Activated CD8-positive, alpha-beta memory T cell treated with anti-CD3 and anti-CD28 coated beads, Interleukin-2, amount 10 ng/mL, durations not matched to agents 7 days and 5 days (primary cell): ENCODE measurements around the gene SUSD3. TPM values are rescaled to one million over a fixed set of nuclear protein-coding genes. Genes with fewer than 3 reads are reported as not detected.
"Not testable (repeated sequence)": the region's sequence is repeated elsewhere in the genome, so short reads cannot be mapped to it uniquely, and the experiment has no call there.

Experiments used
- ATAC-seq: fragments of 150-1000 bp; cut with Tn5 transposase; one replicate; pipeline ENCODE4 v1.10.0; 2021; ENCODE audit warnings: moderate library complexity
- CTCF ChIA-PET: fragments of 350-600 bp; sonication (Branson Sonifier 250); formaldehyde crosslinking; loops from one replicate; lab custom pipeline; 2021; ENCODE audit warnings: antibody characterized with exemption; lab: Charles Lee
- DNase-seq: peaks from one replicate; pipeline ENCODE4 v3.0.0-alpha.2; 2020
- H3K27ac Mint-ChIP-seq: one replicate; pipeline ENCODE4 v1.8.0; 2021; ENCODE audit warnings: mild to moderate bottlenecking, mixed read lengths
- H3K27me3 Mint-ChIP-seq: one replicate; pipeline ENCODE4 v1.8.0; 2021; ENCODE audit warnings: mixed read lengths
- H3K36me3 Mint-ChIP-seq: one replicate; pipeline ENCODE4 v1.8.0; 2021; ENCODE audit warnings: mild to moderate bottlenecking, mixed read lengths
- H3K4me1 Mint-ChIP-seq: one replicate; pipeline ENCODE4 v1.8.0; 2021; ENCODE audit warnings: mixed read lengths
- H3K4me3 Mint-ChIP-seq: one replicate; pipeline ENCODE4 v1.8.0; 2021; ENCODE audit warnings: mild to moderate bottlenecking, moderate library complexity, mixed read lengths
- H3K9me3 Mint-ChIP-seq: one replicate; pipeline ENCODE4 v1.8.0; 2022; ENCODE audit warnings: low read depth, mixed read lengths
- total RNA-seq, 2 experiments: library from RNA; stranded (reverse); gene quantifications; one replicate each; pipeline ENCODE4 v1.2.3, GENCODE V29; 2021

Gene SUSD3
- total RNA-seq, 2 experiments from 2014 or later, result 40.1 to 67.3 TPM

GRCh38 chr9:93110311-93110855 is 51.9 kb downstream of the SUSD3 start:
- peaks cover 37% of the 10 kb centered on the region for H3K4me1 Mint-ChIP-seq
- ATAC-seq (no peak), DNase-seq (no peak)
- H3K27me3 Mint-ChIP-seq, result no peaks in the 10 kb centered on the region
- CTCF ChIA-PET, result interaction anchor here (1.2 to 5.7 kb wide), 7 partner anchors 9 to 46 kb away, joined by 4 to 63 read pairs (median 14); partner anchors contain the start of gene NINJ1
- H3K4me3 Mint-ChIP-seq, result no peak overlapping the region
- peaks cover 19% of the 10 kb centered on the region for H3K36me3 Mint-ChIP-seq
- no peak overlapping the region for H3K27ac Mint-ChIP-seq
- peaks cover 2% of the 10 kb centered on the region for H3K9me3 Mint-ChIP-seq

- H3K4me3 Mint-ChIP-seq, result no peak overlapping the region
- H3K27me3 Mint-ChIP-seq, result no peaks in the 10 kb centered on the region
- no peak for ATAC-seq
- CTCF ChIA-PET, result interaction anchor here (1.2 to 5.7 kb wide), 2 partner anchors 8 to 12 kb away, joined by 4 to 63 read pairs; no protein-coding TSS in a partner anchor
- no peak for DNase-seq
- no peak overlapping the region for H3K27ac Mint-ChIP-seq
- H3K9me3 Mint-ChIP-seq, result no peaks in the 10 kb centered on the region
- peaks cover 15% of the 10 kb centered on the region for H3K36me3 Mint-ChIP-seq
- H3K4me1 Mint-ChIP-seq, result peaks cover 34% of the 10 kb centered on the region
Measured at GRCh38 chr9:93111001-93111370, 52.5 kb downstream of the SUSD3 start.

- CTCF ChIA-PET, result interaction anchor here (1.2 to 5.7 kb wide), 2 partner anchors 8 to 13 kb away, joined by 4 to 63 read pairs; no protein-coding TSS in a partner anchor
- no peak overlapping the region for H3K27ac Mint-ChIP-seq
Measured at GRCh38 chr9:93111371-93112115, 53.0 kb downstream of the SUSD3 start.

GRCh38 chr9:93112116-93112863 is 53.8 kb downstream of the SUSD3 start:
- Mint-ChIP-seq H3K36me3 (peaks cover 11% of the 10 kb centered on the region), H3K4me1 (peaks cover 23% of the 10 kb centered on the region), H3K27me3 (no peaks in the 10 kb centered on the region), H3K27ac (no peak overlapping the region), H3K4me3 (no peak overlapping the region), H3K9me3 (no peaks in the 10 kb centered on the region)
- DNase-seq, result no peak
- CTCF ChIA-PET, result interaction anchor here (5.7 kb wide), 1 partner anchor 7 kb away, joined by 63 read pairs; no protein-coding TSS in a partner anchor
- no peak for ATAC-seq

More at GRCh38 chr9:93111371-93112115, 53.0 kb downstream of the SUSD3 start:
- no peaks in the 10 kb centered on the region for H3K9me3 Mint-ChIP-seq
- no peaks in the 10 kb centered on the region for H3K27me3 Mint-ChIP-seq
- H3K36me3 Mint-ChIP-seq, result peaks cover 13% of the 10 kb centered on the region
- peaks cover 30% of the 10 kb centered on the region for H3K4me1 Mint-ChIP-seq
- ATAC-seq, result no peak
- H3K4me3 Mint-ChIP-seq, result no peak overlapping the region
- DNase-seq, result no peak

GRCh38 chr9:93112864-93113389 is 54.4 kb downstream of the SUSD3 start:
- Mint-ChIP-seq H3K9me3 (no peaks in the 10 kb centered on the region), H3K4me1 (peaks cover 16% of the 10 kb centered on the region), H3K36me3 (peaks cover 7% of the 10 kb centered on the region), H3K27ac (no peak overlapping the region), H3K27me3 (no peaks in the 10 kb centered on the region), H3K4me3 (no peak overlapping the region)
- CTCF ChIA-PET, result no interaction called here
- no peak for ATAC-seq
- no peak for DNase-seq

GRCh38 chr9:93114169-93114983 is 55.9 kb downstream of the SUSD3 start:
- ATAC-seq (no peak), DNase-seq (no peak)
- H3K4me3 Mint-ChIP-seq, result no peak overlapping the region
- H3K27me3 Mint-ChIP-seq, result no peaks in the 10 kb centered on the region
- no peaks in the 10 kb centered on the region for H3K9me3 Mint-ChIP-seq
- H3K27ac Mint-ChIP-seq, result peak overlapping the region; percentile 32
- CTCF ChIA-PET, result no interaction called here
- H3K4me1 Mint-ChIP-seq, result peaks cover 4% of the 10 kb centered on the region
- peaks cover 3% of the 10 kb centered on the region for H3K36me3 Mint-ChIP-seq

GRCh38 chr9:93114984-93115335 is 56.5 kb downstream of the SUSD3 start:
- H3K27ac Mint-ChIP-seq, result peak overlapping the region; percentile 32
- no peak overlapping the region for H3K4me3 Mint-ChIP-seq
- DNase-seq (no peak), ATAC-seq (no peak)
- H3K27me3 Mint-ChIP-seq, result no peaks in the 10 kb centered on the region
- peaks cover 3% of the 10 kb centered on the region for H3K36me3 Mint-ChIP-seq
- peaks cover 10% of the 10 kb centered on the region for H3K4me1 Mint-ChIP-seq
- CTCF ChIA-PET, result no interaction called here
- H3K9me3 Mint-ChIP-seq, result no peaks in the 10 kb centered on the region

- Mint-ChIP-seq H3K27me3 (no peaks in the 10 kb centered on the region), H3K4me1 (peaks cover 15% of the 10 kb centered on the region), H3K27ac (no peak overlapping the region), H3K36me3 (peaks cover 3% of the 10 kb centered on the region), H3K9me3 (no peaks in the 10 kb centered on the region), H3K4me3 (no peak overlapping the region)
- DNase-seq, result no peak
- no peak for ATAC-seq
- CTCF ChIA-PET, result no interaction called here
Measured at GRCh38 chr9:93115486-93116071, 57.1 kb downstream of the SUSD3 start.

- CTCF ChIA-PET, result no interaction called here
- H3K9me3 Mint-ChIP-seq, result no peaks in the 10 kb centered on the region
- ATAC-seq (no peak), DNase-seq (no peak)
- H3K36me3 Mint-ChIP-seq, result no peaks in the 10 kb centered on the region
- peaks cover 15% of the 10 kb centered on the region for H3K4me1 Mint-ChIP-seq
- no peaks in the 10 kb centered on the region for H3K27me3 Mint-ChIP-seq
- H3K27ac Mint-ChIP-seq, result no peak overlapping the region
- H3K4me3 Mint-ChIP-seq, result no peak overlapping the region
Measured at GRCh38 chr9:93116072-93116961, 57.8 kb downstream of the SUSD3 start.

GRCh38 chr9:93117521-93117920 is 59.0 kb downstream of the SUSD3 start:
- H3K27me3 Mint-ChIP-seq, DNase-seq, H3K36me3 Mint-ChIP-seq, H3K9me3 Mint-ChIP-seq, H3K4me3 Mint-ChIP-seq, H3K27ac Mint-ChIP-seq, ATAC-seq: not testable (repeated sequence)
- H3K4me1 Mint-ChIP-seq, result peaks cover 15% of the 10 kb centered on the region
- CTCF ChIA-PET, result interaction anchor here (1.0 to 4.1 kb wide), 3 partner anchors 8 to 23 kb away, joined by 3 to 63 read pairs (median 3); no protein-coding TSS in a partner anchor

GRCh38 chr9:93117924-93118862 is 59.7 kb downstream of the SUSD3 start:
- Mint-ChIP-seq H3K4me1 (peaks cover 14% of the 10 kb centered on the region), H3K4me3 (no peak overlapping the region), H3K27me3 (no peaks in the 10 kb centered on the region), H3K36me3 (no peaks in the 10 kb centered on the region), H3K9me3 (no peaks in the 10 kb centered on the region), H3K27ac (no peak overlapping the region)
- ATAC-seq, result no peak
- CTCF ChIA-PET, result interaction anchor here (1.0 to 4.1 kb wide), 6 partner anchors 9 to 22 kb away, joined by 3 to 63 read pairs (median 3); partner anchors contain the start of genes CARD19 and NINJ1
- no peak for DNase-seq
